ENCODE results near the gene NDUFB10. TPM values are rescaled to one million over a fixed set of nuclear protein-coding genes. Genes with fewer than 3 reads are reported as not detected.
A peak's percentile ranks its signal among the peaks of the same experiment; 100 is the strongest.

The NDUFB10 gene
- total and polyA plus RNA-seq, 8 donors = 28.6 to 285 (median 92.9) TPM

- Histone ChIP-seq H3K36me3 (peaks cover 29 to 51% (median 45%) of the 10 kb centered on the region in 4 donors), H3K9me3 (no peaks in the 10 kb centered on the region), H3K27me3 (no peaks in the 10 kb centered on the region), H3K27ac (no peak overlapping the region), H3K4me3 (peak overlapping the region in 1 of 4 donors; percentile 29), H3K4me1 (peaks cover 51 to 63% (median 59%) of the 10 kb centered on the region in 4 donors)
- intact Hi-C loops (cut with DNase I; ENCODE audit: low total_unique reads) = no loop called here
- no peak for DNase-seq
- TF ChIP-seq POLR2AphosphoS5 (IDR thresholded peaks at IDR 0.05) = no peak
- no peak for TF ChIP-seq EP300 (IDR thresholded peaks at IDR 0.05)
- TF ChIP-seq CTCF (IDR thresholded peaks at IDR 0.05) = no peak
- no peak for TF ChIP-seq POLR2A (IDR thresholded peaks at IDR 0.05)
- WGBS, 5 donors = 69 to 82% (median 77%) methylated on average over 25 to 34 of the region's 34 CpGs
Observed at GRCh38 chr16:2004795-2005517, 45.6 kb downstream of the NDUFB10 start.

GRCh38 chr16:2005646-2006045 lies 46.3 kb downstream of the NDUFB10 start:
- no peaks in the 10 kb centered on the region for H3K27me3 ChIP-seq
- H3K36me3 ChIP-seq = peaks cover 22 to 44% (median 38%) of the 10 kb centered on the region in 4 donors
- DNase-seq = no peak
- 66 to 81% (median 79%) methylated on average over 20 to 21 of the region's 21 CpGs for WGBS, 5 donors
- H3K27ac ChIP-seq = no peak overlapping the region
- H3K9me3 ChIP-seq = no peaks in the 10 kb centered on the region
- peaks cover 58 to 69% (median 66%) of the 10 kb centered on the region in 4 donors for H3K4me1 ChIP-seq
- TF ChIP-seq EP300 (IDR thresholded peaks at IDR 0.05) (no peak), POLR2AphosphoS5 (IDR thresholded peaks at IDR 0.05) (no peak), POLR2A (IDR thresholded peaks at IDR 0.05) (no peak), CTCF (IDR thresholded peaks at IDR 0.05) (no peak)
- H3K4me3 ChIP-seq = no peak overlapping the region
- intact Hi-C loops (cut with DNase I; ENCODE audit: low total_unique reads) = no loop called here

DNA sequence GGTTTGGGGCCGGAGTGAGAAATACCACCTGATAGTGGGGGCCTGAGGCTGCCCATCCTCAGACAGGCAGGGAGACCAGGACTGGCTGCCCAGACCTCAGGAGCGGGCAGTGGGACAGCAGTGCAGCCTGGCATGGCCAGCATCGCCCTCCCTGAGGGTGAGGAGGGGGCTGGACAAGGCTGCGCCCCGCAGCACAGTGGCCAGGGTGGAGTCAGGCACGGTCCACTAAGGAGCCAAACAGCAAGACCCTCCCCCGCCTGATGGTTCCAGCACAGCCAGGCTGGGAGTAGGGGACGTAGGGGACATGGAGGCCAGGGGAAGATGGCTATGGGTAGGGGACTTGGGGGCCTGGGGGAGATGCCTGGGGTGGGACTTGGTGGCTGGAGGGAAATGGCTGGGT lies 47.0 kb downstream of the NDUFB10 start:
- intact Hi-C loops (cut with DNase I; ENCODE audit: low total_unique reads) = no loop called here
- TF ChIP-seq EP300 (IDR thresholded peaks at IDR 0.05) (no peak), CTCF (IDR thresholded peaks at IDR 0.05) (no peak), POLR2A (IDR thresholded peaks at IDR 0.05) (no peak), POLR2AphosphoS5 (IDR thresholded peaks at IDR 0.05) (no peak)
- H3K4me1 ChIP-seq = peaks cover 59 to 71% (median 68%) of the 10 kb centered on the region in 4 donors

DNA sequence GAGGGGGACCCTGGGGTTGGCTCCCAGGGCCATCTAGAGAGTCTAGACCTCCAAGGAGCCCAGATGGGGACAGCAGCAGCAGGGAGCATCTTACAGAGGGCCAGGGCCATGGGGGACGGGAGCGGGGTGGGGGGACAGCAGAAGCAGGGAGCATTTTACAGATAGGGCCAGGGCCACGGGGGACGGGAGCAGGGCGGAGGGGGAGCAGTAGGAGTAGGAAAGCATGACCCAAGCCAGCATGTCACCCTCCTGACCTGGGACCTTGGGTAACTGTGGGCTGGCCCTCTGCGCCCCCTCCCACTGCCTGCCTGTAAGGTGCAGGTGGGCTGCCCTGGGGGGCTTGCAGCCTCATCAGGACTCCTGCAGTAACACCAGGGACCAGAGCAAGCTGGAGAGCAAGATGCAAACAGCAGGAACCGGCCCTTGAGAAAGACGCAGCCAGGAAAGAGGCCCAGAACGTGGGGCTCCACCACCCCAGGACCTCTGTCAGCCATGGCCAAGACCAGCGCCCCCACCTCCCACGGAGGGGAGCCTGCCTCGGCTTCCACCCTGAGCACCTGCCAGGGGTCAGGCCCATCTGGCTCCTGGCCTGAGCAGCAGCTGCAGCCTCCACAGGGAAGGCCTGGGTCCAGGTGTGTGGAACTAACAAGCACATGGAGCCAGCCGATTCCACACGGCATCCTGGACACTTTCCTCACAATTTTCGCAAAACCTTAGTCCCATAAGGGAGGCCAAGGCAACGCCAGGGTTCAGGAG lies 47.9 kb downstream of the NDUFB10 start:
- Histone ChIP-seq H3K27me3 (no peaks in the 10 kb centered on the region), H3K36me3 (peaks cover 6 to 27% (median 22%) of the 10 kb centered on the region in 4 donors), H3K9me3 (no peaks in the 10 kb centered on the region), H3K4me3 (peak overlapping the region in 3 of 4 donors; percentile 66 to 96 (median 81)), H3K4me1 (peaks cover 59 to 71% (median 68%) of the 10 kb centered on the region in 4 donors), H3K27ac (peak overlapping the region in 4 of 5 donors; percentile 92 to 96 (median 95))
- intact Hi-C loops (cut with DNase I; ENCODE audit: low total_unique reads) = no loop called here
- DNase-seq = no peak
- TF ChIP-seq POLR2AphosphoS5 (IDR thresholded peaks at IDR 0.05) = no peak
- WGBS, 5 donors = 68 to 76% (median 70%) methylated on average over 16 of the region's 16 CpGs

More for the DNA sequence above, 47.0 kb downstream of the NDUFB10 start:
- H3K36me3 ChIP-seq = peaks cover 16 to 37% (median 32%) of the 10 kb centered on the region in 4 donors
- WGBS, 5 donors = 91 to 94% (median 93%) methylated on average over 7 to 8 of the region's 8 CpGs
- H3K4me3 ChIP-seq = no peak overlapping the region
- no peak overlapping the region for H3K27ac ChIP-seq
- H3K9me3 ChIP-seq = no peaks in the 10 kb centered on the region
- no peaks in the 10 kb centered on the region for H3K27me3 ChIP-seq
- no peak for DNase-seq
